CD14-positive monocyte (primary cell): ENCODE results near the gene KCNN2. TPM values are rescaled to one million over a fixed set of nuclear protein-coding genes. Genes with fewer than 3 reads are reported as not detected.

Experiments
- DNase-seq, 3 donors: peaks; one replicate each; pipeline ENCODE4 v3.0.0-alpha.2; 2011 to 2022
- H2AFZ ChIP-seq: 2 replicates; pipeline ENCODE4 v1.6.0; 2012; ENCODE audit warnings: mild to moderate bottlenecking, low read depth, low read length, inconsistent platforms; ENCODE audit not compliant: insufficient read depth, poor library complexity, severe bottlenecking
- H3K27ac ChIP-seq, 2 donors: 1 replicate in 1 of 2; 2 replicates in 1 of 2; pipeline ENCODE4 v1.5.1; 2012 to 2013; ENCODE audit warnings: low read length in 2 of 2, control low read depth in 1 of 2, inconsistent platforms in 1 of 2, low read depth in 1 of 2, mild to moderate bottlenecking in 1 of 2
- H3K27me3 ChIP-seq, 2 donors: one replicate each; pipeline versions ENCODE4 v1.6.0 to v1.6.1; 2011 to 2013; ENCODE audit warnings: low read length in 2 of 2; ENCODE audit not compliant: control insufficient read depth in 2 of 2, insufficient read depth in 2 of 2
- H3K36me3 ChIP-seq, 2 donors: replicated peaks in 1 of 2; 1 replicate in 1 of 2; 2 replicates in 1 of 2; pipeline versions ENCODE4 v1.5.1 to v1.6.1; 2012 to 2013; ENCODE audit warnings: low read length in 2 of 2, control low read depth in 1 of 2, inconsistent platforms in 1 of 2, mild to moderate bottlenecking in 1 of 2; ENCODE audit not compliant: insufficient read depth in 2 of 2, control insufficient read depth in 1 of 2
- H3K4me1 ChIP-seq, 2 donors: 1 replicate in 1 of 2; 2 replicates in 1 of 2; pipeline versions ENCODE4 v1.5.1 to v1.6.1; 2012 to 2013; ENCODE audit warnings: low read length in 2 of 2, control low read depth in 1 of 2, inconsistent platforms in 1 of 2, mild to moderate bottlenecking in 1 of 2, moderate library complexity in 1 of 2; ENCODE audit not compliant: insufficient read depth in 2 of 2, control insufficient read depth in 1 of 2
- H3K4me2 ChIP-seq: replicated peaks from 2 replicates; pipeline ENCODE3; 2012; ENCODE audit warnings: low read length, moderate library complexity, mild to moderate bottlenecking; ENCODE audit not compliant: poor library complexity, severe bottlenecking; ENCODE audit errors: extremely low read depth
- H3K4me3 ChIP-seq, 3 experiments: fragments of 200-600 bp in 1 of 3; sonication (generic) in 1 of 3; replicated peaks in 1 of 3; 1 replicate in 2 of 3; 2 replicates in 1 of 3; pipeline ENCODE4 v1.5.1; 2011 to 2013; ENCODE audit warnings: low read length in 3 of 3, mild to moderate bottlenecking in 3 of 3, control low read depth in 2 of 3, low read depth in 2 of 3, inconsistent platforms in 1 of 3, moderate library complexity in 1 of 3
- H3K79me2 ChIP-seq: 2 replicates; pipeline ENCODE4 v1.6.0; 2012; ENCODE audit warnings: mild to moderate bottlenecking, control low read depth, inconsistent platforms, low read length, moderate library complexity; ENCODE audit not compliant: insufficient read depth
- H3K9ac ChIP-seq: 2 replicates; pipeline ENCODE4 v1.6.0; 2017; ENCODE audit warnings: low read length, mild to moderate bottlenecking; ENCODE audit not compliant: insufficient read depth, poor library complexity, severe bottlenecking
- H3K9me3 ChIP-seq, 2 donors: replicated peaks in 1 of 2; 1 replicate in 1 of 2; 2 replicates in 1 of 2; pipeline versions ENCODE4 v1.5.1 to v1.6.1; 2012 to 2013; ENCODE audit warnings: low read length in 2 of 2, control low read depth in 1 of 2; ENCODE audit not compliant: control insufficient read depth in 1 of 2, insufficient read depth in 1 of 2
- H4K20me1 ChIP-seq: 2 replicates; pipeline ENCODE4 v1.6.0; 2012; ENCODE audit warnings: mild to moderate bottlenecking, low read length, control low read depth, moderate library complexity; ENCODE audit not compliant: insufficient read depth
- H3K27ac Mint-ChIP-seq, 7 donors: one replicate each; pipeline ENCODE4 v1.8.0; 2020; ENCODE audit warnings: mild to moderate bottlenecking in 7 of 7, mixed read lengths in 7 of 7, moderate library complexity in 6 of 7, inconsistent platforms in 2 of 7
- H3K27me3 Mint-ChIP-seq, 3 donors: one replicate each; pipeline ENCODE4 v1.8.0; 2021 to 2022; ENCODE audit warnings: low read depth in 3 of 3, mild to moderate bottlenecking in 3 of 3, mixed read lengths in 3 of 3, moderate library complexity in 3 of 3, inconsistent platforms in 1 of 3
- H3K36me3 Mint-ChIP-seq, 2 donors: one replicate each; pipeline ENCODE4 v1.8.0; 2020; ENCODE audit warnings: mixed read lengths in 2 of 2, inconsistent platforms in 1 of 2, mild to moderate bottlenecking in 1 of 2
- H3K4me1 Mint-ChIP-seq: one replicate; pipeline ENCODE4 v1.8.0; 2020; ENCODE audit warnings: mild to moderate bottlenecking, mixed read lengths
- H3K4me3 Mint-ChIP-seq, 2 donors: one replicate each; pipeline ENCODE4 v1.8.0; 2020; ENCODE audit warnings: mild to moderate bottlenecking in 2 of 2, mixed read lengths in 2 of 2, moderate library complexity in 1 of 2
- H3K9me3 Mint-ChIP-seq, 7 donors: one replicate each; pipeline ENCODE4 v1.8.0; 2020 to 2022; ENCODE audit warnings: mixed read lengths in 7 of 7, mild to moderate bottlenecking in 6 of 7, moderate library complexity in 6 of 7, inconsistent platforms in 2 of 7
- CTCF ChIP-seq: fragments of 200-600 bp; IDR thresholded peaks from one replicate; pipeline ENCODE4 v1.8.0; 2022; ENCODE audit warnings: antibody characterized with exemption, mild to moderate bottlenecking
- WGBS: methylation state at CpG from one replicate; pipeline ENCODE4 v1.1.5; 2013; ENCODE audit warnings: missing lambda C conversion rate; ENCODE audit not compliant: insufficient coverage; 5-methylcytosine and 5-hydroxymethylcytosine counted together
- intact Hi-C, 2 donors: fragments of 100-400 bp; cut with micrococcal nuclease; formaldehyde crosslinking; loops; one replicate each; pipeline versions ENCODE4 v1.15.0 to v1.15.1; 2023
- polyA plus RNA-seq, 3 donors: library from polyadenylated mRNA; depleted of rRNA in 1 of 3; unstranded in 2 of 3; stranded (reverse) in 1 of 3; fragments of 300-500 nt in 2 of 3; fragments of >200 nt in 1 of 3; fragmentation: Illumina TruSeq in 2 of 3; gene quantifications; 1 replicate in 2 of 3; 2 replicates in 1 of 3; pipeline ENCODE4 v1.2.3, GENCODE V29; 2012 to 2021

KCNN2 gene
- polyA plus RNA-seq, 3 donors, result not detected

GRCh38 chr5:114524221-114524620, 162.4 kb downstream of the KCNN2 start:
- no peaks in the 10 kb centered on the region for H3K27me3 ChIP-seq
- no peak overlapping the region for H3K4me3 ChIP-seq
- no peaks in the 10 kb centered on the region for H3K36me3 ChIP-seq
- no peak for TF ChIP-seq CTCF
- peaks cover 3 to 4% of the 10 kb centered on the region in 2 donors for H3K9me3 ChIP-seq
- Mint-ChIP-seq H3K27me3 (peaks cover 0 to 2% (median 0%) of the 10 kb centered on the region in 3 donors), H3K36me3 (no peaks in the 10 kb centered on the region), H3K4me3 (no peak overlapping the region), H3K9me3 (peaks cover 0 to 5% (median 0%) of the 10 kb centered on the region in 7 donors), H3K27ac (no peak overlapping the region), H3K4me1 (no peaks in the 10 kb centered on the region)
- no peak overlapping the region for H3K27ac ChIP-seq
- no peaks in the 10 kb centered on the region for H3K79me2 ChIP-seq
- H3K4me1 ChIP-seq, result no peaks in the 10 kb centered on the region
- no peak overlapping the region for H3K9ac ChIP-seq
- no peak for DNase-seq
- H4K20me1 ChIP-seq, result no peaks in the 10 kb centered on the region
- 100% methylated on average over 1 of the region's 1 CpG for WGBS
- H3K4me2 ChIP-seq, result no peak overlapping the region
- H2AFZ ChIP-seq, result no peak overlapping the region
- intact Hi-C loops, result no loop called here

DNA sequence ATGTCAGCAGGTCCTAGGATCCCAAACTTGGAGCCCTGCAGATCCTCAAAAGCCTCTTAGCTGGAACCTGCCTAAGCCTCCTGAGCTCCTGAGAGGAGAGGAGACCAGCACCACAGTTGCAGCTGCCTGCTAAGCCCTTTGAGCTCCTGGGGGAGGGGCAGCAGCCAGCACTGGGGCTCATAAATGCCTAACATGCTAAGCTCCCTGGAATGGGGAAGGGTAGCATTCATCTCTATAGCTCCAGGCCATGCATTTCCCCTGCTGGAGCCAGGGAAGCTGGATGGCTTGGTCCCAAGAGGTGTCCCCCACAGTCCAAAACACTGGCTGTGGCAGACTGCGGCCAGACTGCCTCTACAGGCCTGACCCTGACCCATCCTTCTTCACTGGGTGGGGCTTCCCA, 182.7 kb downstream of the KCNN2 start:
- Histone ChIP-seq H3K36me3 (no peaks in the 10 kb centered on the region), H3K4me1 (no peaks in the 10 kb centered on the region), H3K4me2 (no peak overlapping the region), H2AFZ (no peak overlapping the region), H3K27ac (no peak overlapping the region), H3K4me3 (no peak overlapping the region), H3K27me3 (no peaks in the 10 kb centered on the region), H3K9me3 (peaks cover 13 to 16% of the 10 kb centered on the region in 2 donors), H3K9ac (no peak overlapping the region), H4K20me1 (no peaks in the 10 kb centered on the region), H3K79me2 (no peaks in the 10 kb centered on the region)
- TF ChIP-seq CTCF, result no peak
- Mint-ChIP-seq H3K36me3 (no peaks in the 10 kb centered on the region), H3K4me3 (no peak overlapping the region), H3K27ac (no peak overlapping the region), H3K4me1 (no peaks in the 10 kb centered on the region), H3K9me3 (peaks cover 4 to 19% (median 10%) of the 10 kb centered on the region in 7 donors), H3K27me3 (no peaks in the 10 kb centered on the region)
- DNase-seq, result no peak
- intact Hi-C loops, result no loop called here
- WGBS, result 81% methylated on average over 1 of the region's 1 CpG
